ENCODE data around the gene SLC22A1.
"Not testable (repeated sequence)": the region's sequence is repeated elsewhere in the genome, so short reads cannot be mapped to it uniquely, and the experiment has no call there.

SLC22A1 gene

GRCh38 chr6:160131636-160132296, 10.2 kb downstream of the SLC22A1 start:
- peak; percentile 24 for DNase-seq (ENCODE audit: low spot score)
- TF ChIP-seq CTCF (IDR thresholded peaks at IDR 0.05; ENCODE audit: extremely low read depth, insufficient read depth, missing control alignments): no peak
- in situ Hi-C loops (cut with MboI; ENCODE audit: low pct_unique_long_range_greater_than_20kb, low sequenced_read_pairs, unreplicated experiment): no loop called here

DNA sequence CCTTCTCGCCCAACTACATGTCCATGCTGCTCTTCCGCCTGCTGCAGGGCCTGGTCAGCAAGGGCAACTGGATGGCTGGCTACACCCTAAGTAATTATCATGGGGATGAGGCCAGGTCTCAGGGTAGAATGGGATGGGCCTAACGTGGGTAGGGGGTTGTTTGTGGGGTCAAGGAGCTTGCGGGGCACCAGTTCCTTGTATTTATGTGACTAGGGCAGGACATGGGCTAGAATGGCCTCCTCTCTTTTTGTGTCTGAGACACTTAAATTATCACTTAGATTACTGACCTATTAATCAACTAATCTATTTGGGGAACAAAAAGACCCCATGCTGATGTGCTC, 10.7 kb downstream of the SLC22A1 start:
- no peak for TF ChIP-seq CTCF (IDR thresholded peaks at IDR 0.05; ENCODE audit: extremely low read depth, insufficient read depth, missing control alignments)
- no peak for DNase-seq (ENCODE audit: low spot score)
- in situ Hi-C loops (cut with MboI; ENCODE audit: low pct_unique_long_range_greater_than_20kb, low sequenced_read_pairs, unreplicated experiment): no loop called here

- no peak for TF ChIP-seq CTCF (IDR thresholded peaks at IDR 0.05; ENCODE audit: extremely low read depth, insufficient read depth, missing control alignments)
- peak; percentile 33 for DNase-seq (ENCODE audit: low spot score)
- in situ Hi-C loops (cut with MboI; ENCODE audit: low pct_unique_long_range_greater_than_20kb, low sequenced_read_pairs, unreplicated experiment): no loop called here
Measured at GRCh38 chr6:160132776-160133338, 11.2 kb downstream of the SLC22A1 start.

GRCh38 chr6:160133441-160134336, 12.1 kb downstream of the SLC22A1 start:
- no peak for TF ChIP-seq CTCF (IDR thresholded peaks at IDR 0.05; ENCODE audit: extremely low read depth, insufficient read depth, missing control alignments)
- in situ Hi-C loops (cut with MboI; ENCODE audit: low pct_unique_long_range_greater_than_20kb, low sequenced_read_pairs, unreplicated experiment): no loop called here
- peak; percentile 13 for DNase-seq (ENCODE audit: low spot score)

DNA sequence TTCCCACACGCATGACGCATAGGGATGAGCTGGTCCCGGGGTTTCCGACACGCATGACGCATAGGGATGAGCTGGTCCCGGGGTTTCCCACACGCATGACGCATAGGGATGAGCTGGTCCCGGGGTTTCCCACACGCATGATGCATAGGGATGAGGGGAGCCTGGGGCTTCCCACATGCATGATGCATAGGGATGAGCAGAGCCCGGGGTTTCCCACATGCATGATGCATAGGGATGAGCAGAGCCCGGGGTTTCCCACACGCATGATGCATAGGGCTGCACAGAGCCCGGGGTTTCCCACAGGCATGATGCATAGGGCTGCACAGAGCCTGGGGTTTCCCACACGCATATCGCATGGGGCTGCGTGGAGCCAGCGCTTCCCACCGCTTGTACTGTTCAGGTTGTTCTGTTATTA, 12.7 kb downstream of the SLC22A1 start:
- DNase-seq (ENCODE audit: low spot score): peak; percentile 13
- in situ Hi-C loops (cut with MboI; ENCODE audit: low pct_unique_long_range_greater_than_20kb, low sequenced_read_pairs, unreplicated experiment): not testable (repeated sequence)

GRCh38 chr6:160134779-160135547, 13.3 kb downstream of the SLC22A1 start:
- DNase-seq (ENCODE audit: low spot score): peak; percentile 17
- in situ Hi-C loops (cut with MboI; ENCODE audit: low pct_unique_long_range_greater_than_20kb, low sequenced_read_pairs, unreplicated experiment): no loop called here
- no peak for TF ChIP-seq CTCF (IDR thresholded peaks at IDR 0.05; ENCODE audit: extremely low read depth, insufficient read depth, missing control alignments)

Data from GM13977 (cell line).